Kidney (tissue), 14 donors: ENCODE measurements around the gene TTC31. TPM values are rescaled to one million over a fixed set of nuclear protein-coding genes. Genes with fewer than 3 reads are reported as not detected.

Experiments used
- DNase-seq, 5 donors: peaks; one replicate each; pipeline ENCODE4 v3.0.0-alpha.2; 2013 to 2020
- FAIRE-seq: peaks from 2 replicates; lab custom pipeline; 2012; peaks lifted over from hg19 to GRCh38; lab: Jason Lieb, UNC
- H3K27ac ChIP-seq, 2 donors: one replicate each; pipeline ENCODE4 v1.7.0; 2013; ENCODE audit warnings: low read depth in 2 of 2, low read length in 2 of 2, inconsistent platforms in 1 of 2
- H3K27me3 ChIP-seq: one replicate; pipeline ENCODE4 v1.7.1; 2013; ENCODE audit warnings: low read length, inconsistent platforms; ENCODE audit not compliant: control insufficient read depth, insufficient read depth
- H3K36me3 ChIP-seq, 3 donors: one replicate each; pipeline versions ENCODE4 v1.7.0 to v1.7.1; 2013; ENCODE audit warnings: low read length in 3 of 3, control low read depth in 1 of 3, inconsistent platforms in 1 of 3; ENCODE audit not compliant: insufficient read depth in 3 of 3, control insufficient read depth in 2 of 3
- H3K4me1 ChIP-seq, 3 donors: one replicate each; pipeline versions ENCODE4 v1.7.0 to v1.7.1; 2013; ENCODE audit warnings: low read length in 3 of 3, inconsistent platforms in 1 of 3, low read depth in 1 of 3; ENCODE audit not compliant: control insufficient read depth in 2 of 3, insufficient read depth in 2 of 3
- H3K4me3 ChIP-seq, 3 donors: one replicate each; pipeline versions ENCODE4 v1.7.0 to v1.8.1; 2013; ENCODE audit warnings: low read length in 3 of 3, control low read depth in 1 of 3, inconsistent platforms in 1 of 3
- H3K9ac ChIP-seq, 3 donors: one replicate each; pipeline versions ENCODE4 v1.7.0 to v1.7.1; 2013; ENCODE audit warnings: low read length in 3 of 3, control low read depth in 1 of 3, inconsistent platforms in 1 of 3
- H3K9me3 ChIP-seq, 3 donors: one replicate each; pipeline versions ENCODE4 v1.7.0 to v1.7.1; 2013; ENCODE audit warnings: low read length in 3 of 3, control low read depth in 1 of 3, inconsistent platforms in 1 of 3; ENCODE audit not compliant: control insufficient read depth in 2 of 3, insufficient read depth in 1 of 3
- intact Hi-C: fragments of 100-400 bp; cut with DNase I; formaldehyde crosslinking; loops from one replicate; pipeline ENCODE4 v1.11.1; 2022
- polyA plus RNA-seq: library from polyadenylated mRNA; stranded (reverse); fragments of 350-450 nt; fragmentation: Illumina TruSeq; extraction: RNeasy Lipid Tissue Mini Kit (QIAGEN cat#74804); gene quantifications from one replicate; pipeline ENCODE4 v1.2.3, GENCODE V29; 2014; ENCODE audit warnings: low read depth, low replicate concordance; ENCODE audit not compliant: insufficient read depth
- total RNA-seq: library from RNA; stranded (reverse); fragmentation: NEBNext Ultra II Directional; extraction: Animal tissue kit (Norgen Biotek cat#: 25700); gene quantifications from one replicate; pipeline ENCODE4 v1.2.1, GENCODE V29; 2021
- TF ChIP-seq, protein P1 (sequence below): IDR thresholded peaks from 3 replicates; pipeline ENCODE4 v1.5.1; 2012; ENCODE audit warnings: mild to moderate bottlenecking, moderate library complexity, borderline replicate concordance; ENCODE audit not compliant: insufficient read depth; ENCODE audit errors: extremely low read depth
- donor health status: control.
- donor health status: control.
- donor health status: control.
- donor health status: control.
- donor health status: control.
- donor health status: DM: yes; HTN: yes; CAD: no.
- donor health status: Normal renal cell carcinoma (clear cell type).

TTC31 gene
- total and polyA plus RNA-seq, 2 donors from 2014 or later: 11.5 to 29.1 TPM

DNA sequence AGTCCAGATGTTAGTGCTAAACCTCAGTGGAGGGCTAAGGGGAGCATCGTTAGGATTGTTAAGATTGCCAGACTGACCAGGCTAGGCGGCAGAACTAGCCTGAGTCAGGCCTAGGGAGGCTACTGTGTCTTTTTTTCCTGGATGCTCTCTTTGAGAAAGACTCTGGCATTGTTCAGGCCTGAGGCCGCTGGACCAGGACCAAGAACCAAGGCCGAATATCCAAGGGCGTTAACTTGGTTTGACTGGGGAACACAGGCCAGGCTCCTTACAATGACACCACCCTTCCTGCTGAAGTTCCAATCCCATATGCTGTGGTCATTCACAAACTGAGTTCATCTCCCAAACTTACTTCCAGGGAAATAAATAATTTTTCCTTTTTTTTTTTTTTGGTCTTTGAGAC lies 57.4 kb downstream of the TTC31 start:
- Histone ChIP-seq H3K9ac (no peak overlapping the region), H3K4me3 (no peak overlapping the region), H3K27me3 (no peaks in the 10 kb centered on the region), H3K9me3 (no peaks in the 10 kb centered on the region), H3K4me1 (no peaks in the 10 kb centered on the region), H3K36me3 (no peaks in the 10 kb centered on the region), H3K27ac (no peak overlapping the region)
- intact Hi-C loops: no loop called here
- no peak for DNase-seq
- TF ChIP-seq, protein P1, sequence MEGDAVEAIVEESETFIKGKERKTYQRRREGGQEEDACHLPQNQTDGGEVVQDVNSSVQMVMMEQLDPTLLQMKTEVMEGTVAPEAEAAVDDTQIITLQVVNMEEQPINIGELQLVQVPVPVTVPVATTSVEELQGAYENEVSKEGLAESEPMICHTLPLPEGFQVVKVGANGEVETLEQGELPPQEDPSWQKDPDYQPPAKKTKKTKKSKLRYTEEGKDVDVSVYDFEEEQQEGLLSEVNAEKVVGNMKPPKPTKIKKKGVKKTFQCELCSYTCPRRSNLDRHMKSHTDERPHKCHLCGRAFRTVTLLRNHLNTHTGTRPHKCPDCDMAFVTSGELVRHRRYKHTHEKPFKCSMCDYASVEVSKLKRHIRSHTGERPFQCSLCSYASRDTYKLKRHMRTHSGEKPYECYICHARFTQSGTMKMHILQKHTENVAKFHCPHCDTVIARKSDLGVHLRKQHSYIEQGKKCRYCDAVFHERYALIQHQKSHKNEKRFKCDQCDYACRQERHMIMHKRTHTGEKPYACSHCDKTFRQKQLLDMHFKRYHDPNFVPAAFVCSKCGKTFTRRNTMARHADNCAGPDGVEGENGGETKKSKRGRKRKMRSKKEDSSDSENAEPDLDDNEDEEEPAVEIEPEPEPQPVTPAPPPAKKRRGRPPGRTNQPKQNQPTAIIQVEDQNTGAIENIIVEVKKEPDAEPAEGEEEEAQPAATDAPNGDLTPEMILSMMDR: no peak
- FAIRE-seq: no peak

DNA sequence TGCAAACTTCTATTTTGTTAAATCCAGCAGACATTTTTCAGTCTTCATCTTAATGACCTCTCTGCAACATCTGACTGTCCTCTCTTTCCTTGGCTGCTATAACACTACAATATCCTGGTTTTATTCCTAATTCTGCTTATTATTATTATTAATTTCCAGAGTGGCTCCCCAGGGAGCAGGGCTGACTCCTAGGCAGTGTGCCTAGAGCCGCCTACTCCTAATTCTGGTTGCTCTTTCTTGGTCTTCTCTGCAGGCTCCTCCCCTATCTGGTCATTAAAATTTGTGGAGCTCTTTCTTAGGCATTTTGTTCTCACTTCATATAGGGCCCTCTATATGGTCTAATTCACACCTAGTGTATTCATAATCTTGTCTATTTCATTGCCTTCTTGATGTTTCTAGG lies 60.1 kb downstream of the TTC31 start:
- Histone ChIP-seq H3K4me3 (no peak overlapping the region), H3K4me1 (no peaks in the 10 kb centered on the region), H3K9ac (no peak overlapping the region), H3K36me3 (no peaks in the 10 kb centered on the region), H3K27me3 (no peaks in the 10 kb centered on the region), H3K9me3 (no peaks in the 10 kb centered on the region), H3K27ac (no peak overlapping the region)
- TF ChIP-seq, protein P1: no peak
- intact Hi-C loops: no loop called here
- no peak for FAIRE-seq
- no peak for DNase-seq

Other genes with a start within 250 kb of the TTC31 start
- gene SLC4A5, start 139.7 kb upstream of the TTC31 start, total RNA-seq: 5.2 TPM
- 1.1 TPM for gene SLC4A5, start 139.7 kb upstream of the TTC31 start, polyA plus RNA-seq
- 134 TPM for gene DCTN1, start 102.8 kb upstream of the TTC31 start, total RNA-seq
- 191 TPM for gene DCTN1, start 102.8 kb upstream of the TTC31 start, polyA plus RNA-seq
- gene C2orf81, start 61.5 kb upstream of the TTC31 start, total RNA-seq: 11.6 TPM
- 8.8 TPM for gene C2orf81, start 61.5 kb upstream of the TTC31 start, polyA plus RNA-seq
- gene WDR54, start 61.4 kb upstream of the TTC31 start, total RNA-seq: 23.3 TPM
- gene WDR54, start 61.4 kb upstream of the TTC31 start, polyA plus RNA-seq: 37.6 TPM
- 76.4 TPM for gene RTKN, start 41.1 kb upstream of the TTC31 start, total RNA-seq
- gene RTKN, start 41.1 kb upstream of the TTC31 start, polyA plus RNA-seq: 95.6 TPM
- gene INO80B, start 28.0 kb upstream of the TTC31 start, total RNA-seq: 44.2 TPM
- gene INO80B, start 28.0 kb upstream of the TTC31 start, polyA plus RNA-seq: 37.0 TPM
- 83.9 TPM for gene WBP1, start 24.6 kb upstream of the TTC31 start, total RNA-seq
- 150 TPM for gene WBP1, start 24.6 kb upstream of the TTC31 start, polyA plus RNA-seq
- 51.9 TPM for gene MOGS, start 17.7 kb upstream of the TTC31 start, total RNA-seq
- gene MOGS, start 17.7 kb upstream of the TTC31 start, polyA plus RNA-seq: 27.5 TPM
- 85.1 TPM for gene MRPL53, start 10.4 kb upstream of the TTC31 start, total RNA-seq
- gene MRPL53, start 10.4 kb upstream of the TTC31 start, polyA plus RNA-seq: 157 TPM
- 23.1 TPM for gene CCDC142, start 83 bp upstream of the TTC31 start, total RNA-seq
- gene CCDC142, start 83 bp upstream of the TTC31 start, polyA plus RNA-seq: 2.8 TPM
- gene LBX2, start 16.5 kb downstream of the TTC31 start, total RNA-seq: 2.5 TPM
- 1.5 TPM for gene LBX2, start 16.5 kb downstream of the TTC31 start, polyA plus RNA-seq
- 20.7 TPM for gene PCGF1, start 24.6 kb downstream of the TTC31 start, total RNA-seq
- 20.1 TPM for gene PCGF1, start 24.6 kb downstream of the TTC31 start, polyA plus RNA-seq
- gene TLX2, start 31.4 kb downstream of the TTC31 start, total RNA-seq: not detected
- not detected for gene TLX2, start 31.4 kb downstream of the TTC31 start, polyA plus RNA-seq
- not detected for gene DQX1, start 43.1 kb downstream of the TTC31 start, total RNA-seq
- gene DQX1, start 43.1 kb downstream of the TTC31 start, polyA plus RNA-seq: not detected
- 91.0 TPM for gene AUP1, start 46.6 kb downstream of the TTC31 start, total RNA-seq
- 130 TPM for gene AUP1, start 46.6 kb downstream of the TTC31 start, polyA plus RNA-seq
- gene HTRA2, start 46.9 kb downstream of the TTC31 start, total RNA-seq: 30.8 TPM
- gene HTRA2, start 46.9 kb downstream of the TTC31 start, polyA plus RNA-seq: 44.2 TPM
- gene LOXL3, start 70.9 kb downstream of the TTC31 start, total RNA-seq: 9.7 TPM
- 2.4 TPM for gene LOXL3, start 70.9 kb downstream of the TTC31 start, polyA plus RNA-seq
- gene DOK1, start 71.6 kb downstream of the TTC31 start, total RNA-seq: 16.7 TPM
- gene DOK1, start 71.6 kb downstream of the TTC31 start, polyA plus RNA-seq: 11.3 TPM
- gene M1AP, start 165.2 kb downstream of the TTC31 start, total RNA-seq: 3.4 TPM
- gene M1AP, start 165.2 kb downstream of the TTC31 start, polyA plus RNA-seq: 0.49 TPM
- 10.8 TPM for gene SEMA4F, start 171.2 kb downstream of the TTC31 start, total RNA-seq
- gene SEMA4F, start 171.2 kb downstream of the TTC31 start, polyA plus RNA-seq: 5.2 TPM